Fibroblast of skin of back (primary cell): ENCODE results near the gene FARS2.
A peak's percentile ranks its signal among the peaks of the same experiment; 100 is the strongest.

Experiments
- DNase-seq: peaks from one replicate; pipeline ENCODE4 v3.0.0-alpha.2; 2013

FARS2 gene

GRCh38 chr6:5379647-5380242, 118.4 kb downstream of the FARS2 start:
- no peak for DNase-seq

GRCh38 chr6:5383856-5384255, 122.5 kb downstream of the FARS2 start:
- DNase-seq = no peak

DNA sequence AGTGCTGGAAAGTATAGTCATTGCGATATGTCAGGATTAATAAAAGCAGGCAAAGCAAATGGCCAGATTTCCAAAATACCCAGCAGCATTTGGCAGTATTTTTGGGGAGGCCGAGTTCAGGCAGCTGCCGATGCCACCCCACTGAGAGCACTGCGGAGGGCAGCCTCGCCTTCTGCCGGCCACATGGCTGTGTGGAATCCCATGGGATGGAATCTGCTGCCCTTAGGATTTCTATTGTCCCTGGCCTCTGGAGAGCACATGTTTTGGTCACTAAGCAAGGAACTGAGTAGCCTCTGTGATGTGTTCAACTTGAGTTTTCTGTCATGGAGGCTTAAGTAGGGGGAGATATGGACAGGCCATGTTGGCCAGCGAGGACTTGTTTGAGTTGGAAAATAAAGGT, 123.0 kb downstream of the FARS2 start:
- DNase-seq = no peak

- no peak for DNase-seq
These were observed 127.0 kb downstream of the FARS2 start for GRCh38 chr6:5388326-5388725.

- peak; percentile 17 for DNase-seq
These were observed 127.9 kb downstream of the FARS2 start for GRCh38 chr6:5389086-5389745.

GRCh38 chr6:5390177-5390576, 128.9 kb downstream of the FARS2 start:
- DNase-seq = no peak

DNA sequence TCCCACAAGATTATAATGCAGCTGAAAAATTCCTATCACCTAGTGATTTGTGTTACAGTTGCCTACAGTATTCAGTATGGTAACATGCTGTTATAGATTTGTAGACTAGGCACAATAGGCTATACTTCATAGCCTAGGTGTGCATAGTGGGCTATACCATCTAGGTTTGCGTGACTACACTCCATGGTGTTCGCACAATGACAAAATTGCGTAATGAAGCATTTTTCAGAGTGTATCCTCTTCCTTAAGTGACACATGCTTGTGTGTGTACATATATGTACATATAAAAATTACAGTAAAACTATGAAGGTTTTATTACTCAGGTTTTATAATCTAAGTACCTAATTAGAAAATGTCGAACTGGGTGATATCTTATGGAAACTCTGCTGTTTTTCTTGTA, 133.0 kb downstream of the FARS2 start:
- no peak for DNase-seq

- no peak for DNase-seq
These were observed 134.4 kb downstream of the FARS2 start for GRCh38 chr6:5395719-5396118.

DNA sequence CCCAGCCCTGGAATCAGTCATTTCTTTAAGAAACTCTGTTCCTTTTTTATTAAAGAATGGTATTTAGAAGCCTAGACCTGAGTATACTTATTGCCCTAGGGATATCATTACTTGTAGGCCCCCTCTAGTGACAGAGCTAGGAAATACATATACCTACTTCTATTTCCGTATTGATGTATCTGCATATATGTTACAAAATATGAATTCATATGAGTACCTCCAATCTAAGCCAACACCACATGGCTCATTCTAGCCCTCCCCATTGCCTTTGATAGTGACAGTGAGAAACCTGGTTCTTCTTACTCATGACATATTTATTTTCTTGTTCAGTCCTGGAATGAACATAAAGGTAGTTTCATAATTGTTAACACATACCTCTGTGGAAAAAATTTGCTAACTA, 137.2 kb downstream of the FARS2 start:
- DNase-seq = peak; percentile 58

GRCh38 chr6:5399391-5399790, 138.1 kb downstream of the FARS2 start:
- no peak for DNase-seq

- DNase-seq = peak; percentile 24
These were observed 140.8 kb downstream of the FARS2 start for GRCh38 chr6:5401845-5402738.

DNA sequence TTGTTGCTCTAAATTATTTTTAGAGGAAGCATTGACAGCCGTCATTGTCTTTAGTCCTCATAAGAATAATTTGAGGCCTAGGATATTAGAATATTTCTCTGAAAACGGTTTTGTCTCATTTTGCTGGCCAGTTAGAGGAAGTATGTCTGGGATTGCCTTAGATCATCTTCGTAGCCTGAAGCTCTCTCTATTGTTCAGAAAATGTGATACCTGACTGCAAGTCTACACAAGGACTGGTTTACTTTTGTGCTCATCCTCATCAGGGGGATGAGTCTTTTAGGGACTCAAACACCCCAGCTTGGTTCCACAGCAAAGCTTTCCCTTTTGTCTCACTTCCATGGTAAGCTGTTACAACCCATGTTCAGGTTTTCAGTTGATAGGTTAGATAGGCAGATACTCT, 141.8 kb downstream of the FARS2 start:
- no peak for DNase-seq

DNA sequence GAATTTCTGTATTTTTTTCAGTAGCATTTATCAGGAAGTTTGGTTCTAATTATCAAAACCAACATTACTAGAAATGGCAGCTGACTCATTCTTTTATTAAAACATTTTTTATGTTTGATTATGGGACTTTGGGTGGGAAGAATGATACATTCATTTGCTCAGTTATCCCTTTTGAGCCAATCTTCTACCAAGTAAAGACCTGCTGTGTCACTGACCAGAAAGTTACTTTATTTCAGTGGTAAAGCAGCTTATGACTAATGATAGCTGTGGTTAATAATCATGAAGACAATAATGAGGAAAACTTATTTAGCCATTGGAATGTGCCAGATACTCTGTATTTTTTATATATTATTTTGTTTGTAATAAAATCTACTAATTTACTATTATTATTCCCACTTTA, 142.3 kb downstream of the FARS2 start:
- DNase-seq = peak; percentile 50

DNA sequence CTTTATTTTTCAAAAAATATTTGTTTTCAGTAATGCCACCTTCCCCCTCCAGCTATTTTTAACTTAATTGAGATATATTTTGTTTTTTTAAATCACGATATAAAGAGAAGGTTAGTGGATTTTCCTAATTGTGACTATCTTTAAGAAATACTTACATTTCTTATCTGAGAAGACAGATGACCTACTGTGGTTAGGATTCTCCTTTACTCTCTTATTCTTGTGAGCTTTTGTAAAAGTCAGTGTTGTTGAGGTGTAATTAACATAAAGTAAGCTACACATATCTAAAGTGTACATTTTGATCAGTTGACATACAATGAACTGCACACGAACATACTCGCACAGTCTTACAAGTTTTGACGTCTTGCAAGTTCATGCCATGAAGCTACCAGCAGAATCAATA, 144.7 kb downstream of the FARS2 start:
- DNase-seq = no peak

- no peak for DNase-seq
These were observed 150.1 kb downstream of the FARS2 start for GRCh38 chr6:5411414-5411813.

DNA sequence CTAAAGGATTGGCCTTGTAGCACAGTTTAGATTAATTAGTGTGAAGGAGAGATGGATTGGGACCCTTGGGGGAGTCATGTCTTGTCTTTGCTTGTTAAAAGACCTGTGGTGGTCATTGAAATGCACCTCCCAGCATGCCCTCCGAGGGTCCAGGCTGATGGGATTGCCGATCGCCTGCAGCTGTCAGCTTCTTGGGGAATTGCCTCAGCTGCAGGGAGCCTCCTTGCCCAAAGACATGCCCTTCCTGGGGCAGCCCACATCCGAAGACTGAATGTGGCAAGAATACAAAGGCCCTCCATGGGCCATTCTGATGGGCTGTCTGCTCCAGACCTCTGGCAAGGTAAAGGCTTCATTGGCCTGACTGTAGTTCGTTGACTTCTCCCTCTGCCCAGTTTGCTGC, 150.7 kb downstream of the FARS2 start:
- no peak for DNase-seq

GRCh38 chr6:5412663-5413062, 151.3 kb downstream of the FARS2 start:
- no peak for DNase-seq

- no peak for DNase-seq
These were observed 154.9 kb downstream of the FARS2 start for GRCh38 chr6:5416250-5416649.

DNA sequence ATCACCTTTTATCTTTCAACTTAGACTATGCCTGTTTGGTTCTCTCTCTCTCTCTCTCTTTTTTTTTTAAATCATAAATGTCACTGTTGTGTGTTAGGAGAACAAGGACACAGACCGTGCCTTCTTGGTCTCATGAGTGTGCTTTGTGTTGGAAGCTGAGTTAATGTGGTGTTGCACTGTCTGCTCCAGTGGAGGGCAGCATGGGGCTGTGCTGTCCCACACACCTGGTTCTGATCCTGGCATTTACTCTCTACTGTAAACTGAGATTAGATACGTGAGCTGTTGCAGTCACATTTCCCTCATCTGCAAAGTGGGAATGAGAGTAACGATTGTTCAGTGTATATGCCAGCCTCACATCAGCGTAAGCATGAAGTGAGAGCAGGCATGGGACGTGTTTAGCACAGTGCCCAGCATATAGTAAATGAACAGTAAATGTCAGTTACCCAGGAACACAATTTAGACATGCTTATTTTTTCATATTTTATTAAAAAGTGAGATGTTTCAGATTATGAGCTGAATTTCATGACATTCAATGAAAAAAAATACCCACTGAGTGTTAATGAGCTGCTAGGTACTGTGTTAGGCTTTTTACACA, 161.1 kb downstream of the FARS2 start:
- DNase-seq = peak; percentile 41

DNA sequence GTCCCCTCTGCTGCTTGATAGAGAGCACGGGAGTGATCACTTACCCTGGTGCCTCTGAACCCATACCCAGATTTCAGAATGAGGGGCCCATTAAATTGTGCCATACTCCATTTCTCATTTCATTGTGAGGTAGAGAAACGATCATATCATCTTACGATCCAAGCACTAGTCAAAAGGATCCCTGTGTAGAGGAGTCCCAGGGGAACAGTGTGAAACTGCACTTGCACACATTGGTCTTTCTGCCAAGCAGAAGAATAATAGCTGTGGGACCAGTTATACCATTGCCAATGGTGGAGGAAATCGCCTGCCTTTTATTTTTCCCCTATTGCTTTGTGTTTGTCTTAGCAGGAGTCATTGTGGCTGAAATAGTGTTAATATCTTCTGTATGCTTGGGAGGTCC, 161.9 kb downstream of the FARS2 start:
- DNase-seq = no peak

GRCh38 chr6:5424726-5425125, 163.4 kb downstream of the FARS2 start:
- DNase-seq = peak; percentile 27

- DNase-seq = no peak
These were observed 164.0 kb downstream of the FARS2 start for GRCh38 chr6:5425267-5425666.

DNA sequence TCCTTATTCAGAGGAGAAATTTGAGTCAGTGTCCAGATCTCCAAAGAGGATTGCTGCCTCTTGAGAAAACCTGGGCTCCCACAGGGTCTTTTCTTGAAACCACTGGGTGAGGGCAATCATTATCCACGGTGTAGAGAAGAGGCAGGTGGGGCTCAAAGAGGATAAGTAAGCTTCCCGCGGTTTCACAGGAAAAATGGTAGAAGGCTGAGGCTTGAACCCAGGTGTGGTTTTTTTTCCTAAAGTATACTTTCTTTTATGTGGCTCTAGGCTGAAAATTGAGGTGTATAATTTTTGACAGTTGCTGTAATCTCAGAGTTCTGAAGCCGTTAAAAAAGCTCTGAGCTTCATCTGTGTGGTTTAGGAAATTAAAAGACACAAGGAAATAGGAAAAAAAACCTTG, 164.5 kb downstream of the FARS2 start:
- no peak for DNase-seq
